CD14-positive monocyte (primary cell): ENCODE results near the gene FBXO31. TPM values are rescaled to one million over a fixed set of nuclear protein-coding genes. Genes with fewer than 3 reads are reported as not detected.

Experiments used
- DNase-seq, 3 donors: peaks; one replicate each; pipeline ENCODE4 v3.0.0-alpha.2; 2011 to 2022
- H2AFZ ChIP-seq: 2 replicates; pipeline ENCODE4 v1.6.0; 2012; ENCODE audit warnings: mild to moderate bottlenecking, low read depth, low read length, inconsistent platforms; ENCODE audit not compliant: insufficient read depth, poor library complexity, severe bottlenecking
- H3K27ac ChIP-seq, 2 donors: 1 replicate in 1 of 2; 2 replicates in 1 of 2; pipeline ENCODE4 v1.5.1; 2012 to 2013; ENCODE audit warnings: low read length in 2 of 2, control low read depth in 1 of 2, inconsistent platforms in 1 of 2, low read depth in 1 of 2, mild to moderate bottlenecking in 1 of 2
- H3K27me3 ChIP-seq, 2 donors: one replicate each; pipeline versions ENCODE4 v1.6.0 to v1.6.1; 2011 to 2013; ENCODE audit warnings: low read length in 2 of 2; ENCODE audit not compliant: control insufficient read depth in 2 of 2, insufficient read depth in 2 of 2
- H3K36me3 ChIP-seq, 2 donors: replicated peaks in 1 of 2; 1 replicate in 1 of 2; 2 replicates in 1 of 2; pipeline versions ENCODE4 v1.5.1 to v1.6.1; 2012 to 2013; ENCODE audit warnings: low read length in 2 of 2, control low read depth in 1 of 2, inconsistent platforms in 1 of 2, mild to moderate bottlenecking in 1 of 2; ENCODE audit not compliant: insufficient read depth in 2 of 2, control insufficient read depth in 1 of 2
- H3K4me1 ChIP-seq, 2 donors: 1 replicate in 1 of 2; 2 replicates in 1 of 2; pipeline versions ENCODE4 v1.5.1 to v1.6.1; 2012 to 2013; ENCODE audit warnings: low read length in 2 of 2, control low read depth in 1 of 2, inconsistent platforms in 1 of 2, mild to moderate bottlenecking in 1 of 2, moderate library complexity in 1 of 2; ENCODE audit not compliant: insufficient read depth in 2 of 2, control insufficient read depth in 1 of 2
- H3K4me2 ChIP-seq: replicated peaks from 2 replicates; pipeline ENCODE3; 2012; ENCODE audit warnings: low read length, moderate library complexity, mild to moderate bottlenecking; ENCODE audit not compliant: poor library complexity, severe bottlenecking; ENCODE audit errors: extremely low read depth
- H3K4me3 ChIP-seq, 3 experiments: fragments of 200-600 bp in 1 of 3; sonication (generic) in 1 of 3; replicated peaks in 1 of 3; 1 replicate in 2 of 3; 2 replicates in 1 of 3; pipeline ENCODE4 v1.5.1; 2011 to 2013; ENCODE audit warnings: low read length in 3 of 3, mild to moderate bottlenecking in 3 of 3, control low read depth in 2 of 3, low read depth in 2 of 3, inconsistent platforms in 1 of 3, moderate library complexity in 1 of 3
- H3K79me2 ChIP-seq: 2 replicates; pipeline ENCODE4 v1.6.0; 2012; ENCODE audit warnings: mild to moderate bottlenecking, control low read depth, inconsistent platforms, low read length, moderate library complexity; ENCODE audit not compliant: insufficient read depth
- H3K9ac ChIP-seq: 2 replicates; pipeline ENCODE4 v1.6.0; 2017; ENCODE audit warnings: low read length, mild to moderate bottlenecking; ENCODE audit not compliant: insufficient read depth, poor library complexity, severe bottlenecking
- H3K9me3 ChIP-seq, 2 donors: replicated peaks in 1 of 2; 1 replicate in 1 of 2; 2 replicates in 1 of 2; pipeline versions ENCODE4 v1.5.1 to v1.6.1; 2012 to 2013; ENCODE audit warnings: low read length in 2 of 2, control low read depth in 1 of 2; ENCODE audit not compliant: control insufficient read depth in 1 of 2, insufficient read depth in 1 of 2
- H4K20me1 ChIP-seq: 2 replicates; pipeline ENCODE4 v1.6.0; 2012; ENCODE audit warnings: mild to moderate bottlenecking, low read length, control low read depth, moderate library complexity; ENCODE audit not compliant: insufficient read depth
- H3K27ac Mint-ChIP-seq, 7 donors: one replicate each; pipeline ENCODE4 v1.8.0; 2020; ENCODE audit warnings: mild to moderate bottlenecking in 7 of 7, mixed read lengths in 7 of 7, moderate library complexity in 6 of 7, inconsistent platforms in 2 of 7
- H3K27me3 Mint-ChIP-seq, 3 donors: one replicate each; pipeline ENCODE4 v1.8.0; 2021 to 2022; ENCODE audit warnings: low read depth in 3 of 3, mild to moderate bottlenecking in 3 of 3, mixed read lengths in 3 of 3, moderate library complexity in 3 of 3, inconsistent platforms in 1 of 3
- H3K36me3 Mint-ChIP-seq, 2 donors: one replicate each; pipeline ENCODE4 v1.8.0; 2020; ENCODE audit warnings: mixed read lengths in 2 of 2, inconsistent platforms in 1 of 2, mild to moderate bottlenecking in 1 of 2
- H3K4me1 Mint-ChIP-seq: one replicate; pipeline ENCODE4 v1.8.0; 2020; ENCODE audit warnings: mild to moderate bottlenecking, mixed read lengths
- H3K4me3 Mint-ChIP-seq, 2 donors: one replicate each; pipeline ENCODE4 v1.8.0; 2020; ENCODE audit warnings: mild to moderate bottlenecking in 2 of 2, mixed read lengths in 2 of 2, moderate library complexity in 1 of 2
- H3K9me3 Mint-ChIP-seq, 7 donors: one replicate each; pipeline ENCODE4 v1.8.0; 2020 to 2022; ENCODE audit warnings: mixed read lengths in 7 of 7, mild to moderate bottlenecking in 6 of 7, moderate library complexity in 6 of 7, inconsistent platforms in 2 of 7
- WGBS: methylation state at CpG from one replicate; pipeline ENCODE4 v1.1.5; 2013; ENCODE audit warnings: missing lambda C conversion rate; ENCODE audit not compliant: insufficient coverage; 5-methylcytosine and 5-hydroxymethylcytosine counted together
- intact Hi-C, 2 donors: fragments of 100-400 bp; cut with micrococcal nuclease; formaldehyde crosslinking; loops; one replicate each; pipeline versions ENCODE4 v1.15.0 to v1.15.1; 2023
- polyA plus RNA-seq, 3 donors: library from polyadenylated mRNA; depleted of rRNA in 1 of 3; unstranded in 2 of 3; stranded (reverse) in 1 of 3; fragments of 300-500 nt in 2 of 3; fragments of >200 nt in 1 of 3; fragmentation: Illumina TruSeq in 2 of 3; gene quantifications; 1 replicate in 2 of 3; 2 replicates in 1 of 3; pipeline ENCODE4 v1.2.3, GENCODE V29; 2012 to 2021
- TF ChIP-seq, protein P1 (sequence below): fragments of 200-600 bp; IDR thresholded peaks from one replicate; pipeline ENCODE4 v1.8.0; 2022; ENCODE audit warnings: antibody characterized with exemption, mild to moderate bottlenecking

FBXO31 gene
- polyA plus RNA-seq, 3 donors, result 2.0 to 5.6 (median 3.3) TPM

- H3K27me3 ChIP-seq, result no peaks in the 10 kb centered on the region
- 90% methylated on average over 2 of the region's 13 CpGs for WGBS
- peaks cover 12% of the 10 kb centered on the region for H3K4me1 Mint-ChIP-seq
Observed at GRCh38 chr16:87409153-87409552, 25.6 kb upstream of the FBXO31 start.

DNA sequence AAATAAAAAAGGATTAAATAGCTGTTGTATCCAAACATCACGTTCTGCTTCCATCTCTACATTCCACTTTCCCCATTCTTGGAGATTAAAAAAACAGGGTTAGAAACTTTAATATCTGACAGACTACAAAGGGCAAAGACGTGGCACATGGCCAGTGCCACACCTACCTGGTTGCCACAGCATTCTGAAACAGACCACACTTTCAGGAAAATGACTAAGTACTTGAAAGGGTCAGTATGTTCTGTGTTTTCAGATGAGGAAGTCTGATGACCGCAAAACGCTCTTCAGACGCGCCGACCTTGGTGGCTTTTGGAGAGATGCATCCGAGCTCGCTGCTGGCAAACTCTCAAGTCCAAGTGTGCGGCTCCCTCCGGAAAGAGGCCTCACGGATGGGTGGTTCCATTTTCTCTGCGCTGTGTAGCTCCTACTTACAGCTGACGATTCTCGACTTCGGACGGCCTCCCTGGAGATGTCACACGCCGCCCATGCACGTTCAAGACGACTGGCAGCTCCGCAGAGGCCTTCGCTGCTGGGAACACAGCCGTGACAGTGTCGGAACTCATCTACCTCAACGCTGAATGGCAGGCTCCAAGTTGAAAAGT, 24.0 kb upstream of the FBXO31 start:
- WGBS, result 85% methylated on average over 18 of the region's 26 CpGs
- Mint-ChIP-seq H3K4me1 (peaks cover 12% of the 10 kb centered on the region), H3K36me3 (peaks cover 72 to 83% of the 10 kb centered on the region in 2 donors), H3K27me3 (peaks cover 2 to 3% (median 2%) of the 10 kb centered on the region in 3 donors), H3K27ac (peak overlapping the region; percentile 0 to 75 (median 63)), H3K4me3 (peak overlapping the region in 1 of 2 donors; percentile 12), H3K9me3 (no peaks in the 10 kb centered on the region)
- H3K9ac ChIP-seq, result no peak overlapping the region
- no peaks in the 10 kb centered on the region for H3K79me2 ChIP-seq
- peaks cover 46 to 58% of the 10 kb centered on the region in 2 donors for H3K36me3 ChIP-seq
- peaks cover 7 to 17% of the 10 kb centered on the region in 2 donors for H3K4me1 ChIP-seq
- H2AFZ ChIP-seq, result no peak overlapping the region
- TF ChIP-seq, protein P1, sequence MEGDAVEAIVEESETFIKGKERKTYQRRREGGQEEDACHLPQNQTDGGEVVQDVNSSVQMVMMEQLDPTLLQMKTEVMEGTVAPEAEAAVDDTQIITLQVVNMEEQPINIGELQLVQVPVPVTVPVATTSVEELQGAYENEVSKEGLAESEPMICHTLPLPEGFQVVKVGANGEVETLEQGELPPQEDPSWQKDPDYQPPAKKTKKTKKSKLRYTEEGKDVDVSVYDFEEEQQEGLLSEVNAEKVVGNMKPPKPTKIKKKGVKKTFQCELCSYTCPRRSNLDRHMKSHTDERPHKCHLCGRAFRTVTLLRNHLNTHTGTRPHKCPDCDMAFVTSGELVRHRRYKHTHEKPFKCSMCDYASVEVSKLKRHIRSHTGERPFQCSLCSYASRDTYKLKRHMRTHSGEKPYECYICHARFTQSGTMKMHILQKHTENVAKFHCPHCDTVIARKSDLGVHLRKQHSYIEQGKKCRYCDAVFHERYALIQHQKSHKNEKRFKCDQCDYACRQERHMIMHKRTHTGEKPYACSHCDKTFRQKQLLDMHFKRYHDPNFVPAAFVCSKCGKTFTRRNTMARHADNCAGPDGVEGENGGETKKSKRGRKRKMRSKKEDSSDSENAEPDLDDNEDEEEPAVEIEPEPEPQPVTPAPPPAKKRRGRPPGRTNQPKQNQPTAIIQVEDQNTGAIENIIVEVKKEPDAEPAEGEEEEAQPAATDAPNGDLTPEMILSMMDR, result no peak
- intact Hi-C loops, result no loop called here
- H3K27me3 ChIP-seq, result no peaks in the 10 kb centered on the region
- H4K20me1 ChIP-seq, result peaks cover 31% of the 10 kb centered on the region
- H3K27ac ChIP-seq, result peak overlapping the region in 1 of 2 donors; percentile 14
- H3K9me3 ChIP-seq, result no peaks in the 10 kb centered on the region
- H3K4me2 ChIP-seq, result no peak overlapping the region
- H3K4me3 ChIP-seq, result peak overlapping the region in 1 of 3 experiments; percentile 6
- DNase-seq, result peak; percentile 71 to 75 (median 74)

More at GRCh38 chr16:87409153-87409552, 25.6 kb upstream of the FBXO31 start:
- no peaks in the 10 kb centered on the region for H3K79me2 ChIP-seq
- H3K9ac ChIP-seq, result no peak overlapping the region
- TF ChIP-seq, protein P1, result no peak
- peaks cover 0 to 2% (median 0%) of the 10 kb centered on the region in 7 donors for H3K9me3 Mint-ChIP-seq
- intact Hi-C loops, result no loop called here
- no peak overlapping the region for H3K4me3 ChIP-seq
- peaks cover 7 to 17% of the 10 kb centered on the region in 2 donors for H3K4me1 ChIP-seq
- H3K9me3 ChIP-seq, result no peaks in the 10 kb centered on the region
- H3K27ac Mint-ChIP-seq, result no peak overlapping the region
- H3K4me3 Mint-ChIP-seq, result no peak overlapping the region
- no peak for DNase-seq
- no peak overlapping the region for H3K4me2 ChIP-seq
- no peak overlapping the region for H3K27ac ChIP-seq
- peaks cover 2 to 3% (median 3%) of the 10 kb centered on the region in 3 donors for H3K27me3 Mint-ChIP-seq
- peaks cover 70 to 81% of the 10 kb centered on the region in 2 donors for H3K36me3 Mint-ChIP-seq
- H2AFZ ChIP-seq, result no peak overlapping the region
- H4K20me1 ChIP-seq, result peaks cover 18% of the 10 kb centered on the region
- peaks cover 41 to 53% of the 10 kb centered on the region in 2 donors for H3K36me3 ChIP-seq
